Measurements from ENCODE around the gene MAST4.

The MAST4 gene

DNA sequence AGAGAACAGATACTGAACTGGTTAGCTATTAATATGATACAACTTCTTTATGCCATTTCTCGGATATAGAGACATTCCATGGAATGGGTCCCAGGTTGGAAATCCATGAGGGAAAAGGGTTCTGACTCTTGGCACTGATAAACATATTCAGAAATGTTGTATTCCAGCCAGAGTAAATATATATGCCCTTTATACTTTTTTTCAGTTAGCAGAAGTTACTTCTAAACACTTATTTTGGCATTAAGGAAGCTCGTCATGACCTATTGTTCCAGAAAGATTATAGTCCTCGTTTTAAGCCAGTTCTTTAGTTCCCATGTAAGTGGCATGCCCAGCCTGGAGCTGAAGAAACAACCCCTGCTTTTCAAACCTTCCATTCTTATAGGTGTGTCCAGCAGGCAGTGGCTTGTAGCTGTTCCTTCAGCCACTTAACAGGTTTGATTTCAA is 418.8 kb downstream of the MAST4 start:
- Histone ChIP-seq H3K9me3 (replicated peaks; ENCODE audit: insufficient read depth, low read length) (no peaks in the 10 kb centered on the region), H3K9me2 (replicated peaks; ENCODE audit: insufficient read depth, low read length) (no peaks in the 10 kb centered on the region), H2AFZ (ENCODE audit: low read length) (no peak overlapping the region), H3F3A (ENCODE audit: insufficient read depth, low read length) (no peaks in the 10 kb centered on the region), H3K27me3 (replicated peaks; ENCODE audit: insufficient read depth, low read length) (no peaks in the 10 kb centered on the region), H3K9ac (ENCODE audit: low read length) (no peak overlapping the region), H3K4me1 (ENCODE audit: low read length) (no peaks in the 10 kb centered on the region; the same call in 1 of the 2 replicates), H3K4me2 (ENCODE audit: low read depth, low read length) (no peak overlapping the region), H3K36me3 (replicated peaks; ENCODE audit: insufficient read depth, low read length) (no peaks in the 10 kb centered on the region), H4K20me1 (ENCODE audit: insufficient read depth, low read length) (no peaks in the 10 kb centered on the region), H3K27ac (ENCODE audit: low read length) (no peak overlapping the region), H3K79me2 (ENCODE audit: low read length) (no peaks in the 10 kb centered on the region), H3K4me3 (ENCODE audit: low read length) (no peak overlapping the region)
- TF ChIP-seq EZH2 (optimal IDR thresholded peaks at IDR 0.05; ENCODE audit: low read depth, low read length) (no peak), EZH2phosphoT487 (IDR thresholded peaks at IDR 0.05; ENCODE audit: low read length) (no peak)
- TF ChIP-seq, protein P1, sequence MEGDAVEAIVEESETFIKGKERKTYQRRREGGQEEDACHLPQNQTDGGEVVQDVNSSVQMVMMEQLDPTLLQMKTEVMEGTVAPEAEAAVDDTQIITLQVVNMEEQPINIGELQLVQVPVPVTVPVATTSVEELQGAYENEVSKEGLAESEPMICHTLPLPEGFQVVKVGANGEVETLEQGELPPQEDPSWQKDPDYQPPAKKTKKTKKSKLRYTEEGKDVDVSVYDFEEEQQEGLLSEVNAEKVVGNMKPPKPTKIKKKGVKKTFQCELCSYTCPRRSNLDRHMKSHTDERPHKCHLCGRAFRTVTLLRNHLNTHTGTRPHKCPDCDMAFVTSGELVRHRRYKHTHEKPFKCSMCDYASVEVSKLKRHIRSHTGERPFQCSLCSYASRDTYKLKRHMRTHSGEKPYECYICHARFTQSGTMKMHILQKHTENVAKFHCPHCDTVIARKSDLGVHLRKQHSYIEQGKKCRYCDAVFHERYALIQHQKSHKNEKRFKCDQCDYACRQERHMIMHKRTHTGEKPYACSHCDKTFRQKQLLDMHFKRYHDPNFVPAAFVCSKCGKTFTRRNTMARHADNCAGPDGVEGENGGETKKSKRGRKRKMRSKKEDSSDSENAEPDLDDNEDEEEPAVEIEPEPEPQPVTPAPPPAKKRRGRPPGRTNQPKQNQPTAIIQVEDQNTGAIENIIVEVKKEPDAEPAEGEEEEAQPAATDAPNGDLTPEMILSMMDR (IDR thresholded peaks at IDR 0.05; ENCODE audit: low read length): no peak
- DNase-seq: no peak

- no peak for DNase-seq
- Histone ChIP-seq H3K4me1 (ENCODE audit: low read length) (no peaks in the 10 kb centered on the region; the same call in 1 of the 2 replicates), H3K4me3 (ENCODE audit: low read length) (no peak overlapping the region), H3F3A (ENCODE audit: insufficient read depth, low read length) (no peaks in the 10 kb centered on the region), H3K4me2 (ENCODE audit: low read depth, low read length) (no peak overlapping the region), H3K9me2 (replicated peaks; ENCODE audit: insufficient read depth, low read length) (no peaks in the 10 kb centered on the region), H4K20me1 (ENCODE audit: insufficient read depth, low read length) (no peaks in the 10 kb centered on the region), H3K27me3 (replicated peaks; ENCODE audit: insufficient read depth, low read length) (no peaks in the 10 kb centered on the region), H3K27ac (ENCODE audit: low read length) (no peak overlapping the region), H2AFZ (ENCODE audit: low read length) (no peak overlapping the region), H3K9ac (ENCODE audit: low read length) (no peak overlapping the region), H3K79me2 (ENCODE audit: low read length) (no peaks in the 10 kb centered on the region), H3K9me3 (replicated peaks; ENCODE audit: insufficient read depth, low read length) (no peaks in the 10 kb centered on the region), H3K36me3 (replicated peaks; ENCODE audit: insufficient read depth, low read length) (no peaks in the 10 kb centered on the region)
- TF ChIP-seq, protein P1 (IDR thresholded peaks at IDR 0.05; ENCODE audit: low read length): no peak
- TF ChIP-seq EZH2 (optimal IDR thresholded peaks at IDR 0.05; ENCODE audit: low read depth, low read length) (no peak), EZH2phosphoT487 (IDR thresholded peaks at IDR 0.05; ENCODE audit: low read length) (no peak)
Observed at GRCh38 chr5:67015541-67016191, 419.5 kb downstream of the MAST4 start.

- Histone ChIP-seq H4K20me1 (ENCODE audit: insufficient read depth, low read length) (no peaks in the 10 kb centered on the region), H3K4me2 (ENCODE audit: low read depth, low read length) (no peak overlapping the region), H2AFZ (ENCODE audit: low read length) (no peak overlapping the region), H3K4me3 (ENCODE audit: low read length) (no peak overlapping the region), H3K27me3 (replicated peaks; ENCODE audit: insufficient read depth, low read length) (no peaks in the 10 kb centered on the region), H3K79me2 (ENCODE audit: low read length) (no peaks in the 10 kb centered on the region), H3K4me1 (ENCODE audit: low read length) (no peaks in the 10 kb centered on the region), H3K9ac (ENCODE audit: low read length) (no peak overlapping the region), H3K9me2 (replicated peaks; ENCODE audit: insufficient read depth, low read length) (no peaks in the 10 kb centered on the region), H3K9me3 (replicated peaks; ENCODE audit: insufficient read depth, low read length) (no peaks in the 10 kb centered on the region), H3K27ac (ENCODE audit: low read length) (no peak overlapping the region), H3K36me3 (replicated peaks; ENCODE audit: insufficient read depth, low read length) (no peaks in the 10 kb centered on the region), H3F3A (ENCODE audit: insufficient read depth, low read length) (no peaks in the 10 kb centered on the region)
- no peak for DNase-seq
- no peak for TF ChIP-seq EZH2 (optimal IDR thresholded peaks at IDR 0.05; ENCODE audit: low read depth, low read length)
- TF ChIP-seq, protein P1 (IDR thresholded peaks at IDR 0.05; ENCODE audit: low read length): no peak
- TF ChIP-seq EZH2phosphoT487 (IDR thresholded peaks at IDR 0.05; ENCODE audit: low read length): no peak
Observed at GRCh38 chr5:67019065-67019845, 423.1 kb downstream of the MAST4 start.

All from MM.1S (cell line).